ENCODE measurements around the gene NACAD. TPM values are rescaled to one million over a fixed set of nuclear protein-coding genes. Genes with fewer than 3 reads are reported as not detected.

The NACAD gene
- 0.34 and 0.43 TPM in 2 replicates for total RNA-seq

GRCh38 chr7:45088821-45089340 is at the start of gene NACAD:
TSS of gene NACAD (minus strand) at chr7:45088969. CDS start at chr7:45088894, 75 bp downstream.

GRCh38 chr7:45111298-45112223 is 22.8 kb upstream of the NACAD start, which contains the start of gene TBRG4:
TSS of gene TBRG4 (minus strand) at chr7:45111697. CDS start at chr7:45109237, 2,460 bp downstream.

Other genes starting within 250 kb of the NACAD start
- gene H2AZ2, start 240.9 kb downstream of the NACAD start, total RNA-seq: 202 and 221 TPM in 2 replicates
- 21.6 and 23.5 TPM in 2 replicates for gene PURB, start 203.4 kb downstream of the NACAD start, total RNA-seq
- under 0.01 and 0.17 TPM in 2 replicates for gene MYO1G, start 110.0 kb downstream of the NACAD start, total RNA-seq
- gene CCM2, start 88.8 kb downstream of the NACAD start, total RNA-seq: 43.4 and 47.0 TPM in 2 replicates
- 42.4 and 49.8 TPM in 2 replicates for gene TBRG4, start 22.7 kb upstream of the NACAD start, total RNA-seq
- gene RAMP3, start 68.8 kb upstream of the NACAD start, total RNA-seq: 136 and 467 TPM in 2 replicates

All from dermis lymphatic vessel endothelial cell (primary cell).